ENCODE measurements around the gene CCDC39.
"Not testable (repeated sequence)": the region's sequence is repeated elsewhere in the genome, so short reads cannot be mapped to it uniquely, and the experiment has no call there.

Gene CCDC39

GRCh38 chr3:180618563-180618962, 60.7 kb downstream of the CCDC39 start:
- not testable (repeated sequence) for DNase-seq

- no peak for DNase-seq
Observed at GRCh38 chr3:180617049-180617448, 62.2 kb downstream of the CCDC39 start.

GRCh38 chr3:180615954-180616353, 63.3 kb downstream of the CCDC39 start:
- DNase-seq, result no peak

- DNase-seq, result no peak
Observed at GRCh38 chr3:180612364-180612763, 66.9 kb downstream of the CCDC39 start.

GRCh38 chr3:180611006-180611405, 68.3 kb downstream of the CCDC39 start:
- no peak for DNase-seq

- peak; percentile 84 for DNase-seq
Observed at GRCh38 chr3:180601688-180602666, 77.3 kb downstream of the CCDC39 start, which contains the start of gene TTC14. TSS of gene TTC14 (plus strand) at chr3:180602163. CDS start at chr3:180602262, 99 bp downstream.

GRCh38 chr3:180600473-180600872, 78.8 kb downstream of the CCDC39 start:
- no peak for DNase-seq

- no peak for DNase-seq
Observed at GRCh38 chr3:180595559-180595935, 83.7 kb downstream of the CCDC39 start.

- no peak for DNase-seq
Observed at GRCh38 chr3:180594631-180595558, 84.4 kb downstream of the CCDC39 start.

- DNase-seq, result not testable (repeated sequence)
Observed at GRCh38 chr3:180593631-180594030, 85.7 kb downstream of the CCDC39 start.

- DNase-seq, result no peak
Observed at GRCh38 chr3:180590396-180590795, 88.9 kb downstream of the CCDC39 start.

GRCh38 chr3:180580934-180581333, 98.4 kb downstream of the CCDC39 start:
- DNase-seq, result no peak

GRCh38 chr3:180575571-180575970, 103.7 kb downstream of the CCDC39 start:
- DNase-seq, result no peak

- DNase-seq, result no peak
Observed at GRCh38 chr3:180571831-180572598, 107.3 kb downstream of the CCDC39 start.

GRCh38 chr3:180570238-180570637, 109.1 kb downstream of the CCDC39 start:
- DNase-seq, result no peak

- no peak for DNase-seq
Observed at GRCh38 chr3:180564676-180565075, 114.6 kb downstream of the CCDC39 start.
